HEK293 (cell line): Measurements from ENCODE around the gene PLSCR5.

ENCODE experiments used
- FEZF1 ChIP-seq: fragments of 450-650 bp; formaldehyde crosslinking; IDR thresholded peaks from 2 replicates; pipeline ENCODE4 v1.5.1; 2016; ENCODE audit warnings: missing biosample characterization, missing genetic modification characterization
- GLI2 ChIP-seq: fragments of 450-650 bp; formaldehyde crosslinking; IDR thresholded peaks from 2 replicates; pipeline ENCODE4; 2017; ENCODE audit warnings: missing biosample characterization, missing genetic modification characterization, low read depth, borderline replicate concordance
- KLF7 ChIP-seq: fragments of 450-650 bp; formaldehyde crosslinking; IDR thresholded peaks from 2 replicates; pipeline ENCODE4 v1.5.1; 2016; ENCODE audit warnings: missing biosample characterization, missing genetic modification characterization, borderline replicate concordance
- MYNN ChIP-seq: fragments of 450-650 bp; formaldehyde crosslinking; IDR thresholded peaks from 2 replicates; pipeline ENCODE4 v1.5.1; 2016; ENCODE audit warnings: missing biosample characterization, missing genetic modification characterization, borderline replicate concordance
- PRDM4 ChIP-seq: fragments of 450-650 bp; formaldehyde crosslinking; IDR thresholded peaks from 2 replicates; pipeline ENCODE4 v1.5.1; 2017; ENCODE audit warnings: missing biosample characterization, missing genetic modification characterization
- TCF7L2 ChIP-seq: IDR thresholded peaks from 2 replicates; pipeline ENCODE4 v1.6.1; 2011; ENCODE audit warnings: low read depth, mild to moderate bottlenecking, inconsistent platforms, low read length, moderate library complexity, borderline replicate concordance
- ZNF114 ChIP-seq: fragments of 450-650 bp; formaldehyde crosslinking; IDR thresholded peaks from 2 replicates; pipeline ENCODE4 v1.5.0; 2017; ENCODE audit warnings: missing biosample characterization, missing genetic modification characterization
- ZNF175 ChIP-seq: fragments of 450-650 bp; formaldehyde crosslinking; IDR thresholded peaks from 2 replicates; pipeline ENCODE4 v1.5.1; 2016; ENCODE audit warnings: missing biosample characterization, missing genetic modification characterization
- ZNF211 ChIP-seq: fragments of 450-650 bp; formaldehyde crosslinking; IDR thresholded peaks from 2 replicates; pipeline ENCODE4 v1.5.1; 2016; ENCODE audit warnings: low read depth, missing biosample characterization, missing genetic modification characterization
- ZNF248 ChIP-seq: fragments of 450-650 bp; formaldehyde crosslinking; IDR thresholded peaks from 2 replicates; pipeline ENCODE4 v1.5.1; 2017; ENCODE audit warnings: missing biosample characterization, missing genetic modification characterization
- ZNF266 ChIP-seq: fragments of 450-650 bp; formaldehyde crosslinking; IDR thresholded peaks from 2 replicates; pipeline ENCODE4 v1.5.1; 2016; ENCODE audit warnings: missing biosample characterization, missing genetic modification characterization, low read depth
- ZNF341 ChIP-seq: fragments of 450-650 bp; formaldehyde crosslinking; IDR thresholded peaks from 2 replicates; pipeline ENCODE4; 2016; ENCODE audit warnings: low read depth, missing biosample characterization, missing genetic modification characterization
- ZNF362 ChIP-seq: fragments of 450-650 bp; formaldehyde crosslinking; IDR thresholded peaks from 2 replicates; pipeline ENCODE4 v1.5.1; 2016; ENCODE audit warnings: missing biosample characterization, missing genetic modification characterization
- ZNF398 ChIP-seq: fragments of 450-650 bp; formaldehyde crosslinking; IDR thresholded peaks from 2 replicates; pipeline ENCODE4 v1.5.1; 2017; ENCODE audit warnings: missing biosample characterization, missing genetic modification characterization
- ZNF404 ChIP-seq: fragments of 450-650 bp; formaldehyde crosslinking; IDR thresholded peaks from 2 replicates; pipeline ENCODE4 v1.5.1; 2017; ENCODE audit warnings: missing biosample characterization, missing genetic modification characterization
- ZNF621 ChIP-seq: fragments of 450-650 bp; formaldehyde crosslinking; IDR thresholded peaks from 2 replicates; pipeline ENCODE4 v1.5.1; 2017; ENCODE audit warnings: missing biosample characterization, missing genetic modification characterization
- ZNF629 ChIP-seq: fragments of 450-650 bp; formaldehyde crosslinking; IDR thresholded peaks from 2 replicates; pipeline ENCODE4 v1.5.1; 2017; ENCODE audit warnings: missing biosample characterization, missing genetic modification characterization
- ZNF660 ChIP-seq: fragments of 450-650 bp; IDR thresholded peaks from 2 replicates; pipeline ENCODE4 v1.5.1; 2018; ENCODE audit warnings: missing biosample characterization, mild to moderate bottlenecking, missing genetic modification characterization
- ZNF677 ChIP-seq: fragments of 450-650 bp; IDR thresholded peaks from 2 replicates; pipeline ENCODE4 v1.5.0; 2018; ENCODE audit warnings: missing biosample characterization, mild to moderate bottlenecking, missing genetic modification characterization, moderate library complexity
- ZNF701 ChIP-seq: fragments of 450-650 bp; formaldehyde crosslinking; IDR thresholded peaks from 2 replicates; pipeline ENCODE4 v1.5.1; 2016; ENCODE audit warnings: missing biosample characterization, missing genetic modification characterization
- ZNF768 ChIP-seq: fragments of 450-650 bp; formaldehyde crosslinking; IDR thresholded peaks from 2 replicates; pipeline ENCODE4 v1.5.1; 2018; ENCODE audit warnings: missing biosample characterization, mild to moderate bottlenecking, missing genetic modification characterization
- ZNF830 ChIP-seq: fragments of 450-650 bp; IDR thresholded peaks from 2 replicates; pipeline ENCODE4 v1.5.0; 2018; ENCODE audit warnings: missing biosample characterization, missing genetic modification characterization, low read depth, mild to moderate bottlenecking, moderate library complexity
- TF ChIP-seq, protein P1 (sequence below): fragments of 450-650 bp; formaldehyde crosslinking; IDR thresholded peaks from 2 replicates; pipeline ENCODE4 v1.5.1; 2016; ENCODE audit warnings: missing biosample characterization, missing genetic modification characterization
- TF ChIP-seq, protein P2 (sequence below): fragments of 450-650 bp; formaldehyde crosslinking; IDR thresholded peaks from 2 replicates; pipeline ENCODE4 v1.5.1; 2016; ENCODE audit warnings: missing biosample characterization, missing genetic modification characterization
- TF ChIP-seq, protein P3 (sequence below): fragments of 450-650 bp; formaldehyde crosslinking; IDR thresholded peaks from 2 replicates; pipeline ENCODE4 v1.5.1; 2016; ENCODE audit warnings: missing biosample characterization, missing genetic modification characterization

PLSCR5 gene

DNA sequence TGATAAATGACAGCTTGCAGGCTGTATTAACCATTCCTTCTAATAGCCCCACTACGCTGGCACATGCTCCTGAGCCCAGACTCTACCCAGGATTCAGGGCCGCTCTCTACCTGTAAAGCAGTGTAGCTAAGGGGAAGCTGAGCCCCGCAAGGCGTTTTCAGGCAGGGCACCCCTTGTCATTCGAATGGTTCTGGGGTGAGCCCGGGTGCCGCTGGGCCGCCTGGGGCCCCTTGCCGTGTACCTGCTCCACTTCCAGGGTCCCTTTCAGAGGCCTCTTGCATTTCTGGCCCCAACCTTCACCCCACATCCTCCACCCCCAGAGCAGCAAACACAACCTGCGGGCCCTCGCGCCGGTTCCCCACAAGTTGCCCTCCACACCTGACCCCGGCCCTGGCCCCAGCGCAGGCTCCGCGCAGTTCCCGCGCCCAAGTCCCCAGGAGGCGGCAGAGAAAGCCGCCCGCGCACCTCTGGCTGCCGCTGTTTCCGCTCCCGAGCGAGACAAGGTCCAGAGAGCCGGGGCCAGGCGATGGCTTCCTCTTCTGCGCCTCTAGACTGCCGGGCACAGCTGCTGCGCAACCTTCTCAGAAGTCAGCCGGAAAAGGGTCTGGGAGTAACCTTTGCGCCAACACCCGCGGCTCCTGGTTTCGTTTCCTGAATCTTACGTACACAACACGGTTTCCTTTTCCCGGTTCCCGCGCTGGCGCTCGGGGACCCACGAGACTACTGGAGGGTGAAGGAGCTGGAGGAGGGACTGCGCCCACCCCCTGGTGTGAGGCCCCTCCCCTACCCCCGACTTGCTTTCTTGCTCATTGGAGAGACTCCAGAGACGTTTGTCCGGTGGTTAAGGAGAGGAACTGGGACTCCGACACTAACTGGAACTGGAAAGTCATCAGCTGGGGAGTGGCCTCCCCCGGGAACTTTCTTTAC lies 60.9 kb downstream of the PLSCR5 start, which contains the start of gene PLSCR1 (continued):
- TF ChIP-seq, protein P1, sequence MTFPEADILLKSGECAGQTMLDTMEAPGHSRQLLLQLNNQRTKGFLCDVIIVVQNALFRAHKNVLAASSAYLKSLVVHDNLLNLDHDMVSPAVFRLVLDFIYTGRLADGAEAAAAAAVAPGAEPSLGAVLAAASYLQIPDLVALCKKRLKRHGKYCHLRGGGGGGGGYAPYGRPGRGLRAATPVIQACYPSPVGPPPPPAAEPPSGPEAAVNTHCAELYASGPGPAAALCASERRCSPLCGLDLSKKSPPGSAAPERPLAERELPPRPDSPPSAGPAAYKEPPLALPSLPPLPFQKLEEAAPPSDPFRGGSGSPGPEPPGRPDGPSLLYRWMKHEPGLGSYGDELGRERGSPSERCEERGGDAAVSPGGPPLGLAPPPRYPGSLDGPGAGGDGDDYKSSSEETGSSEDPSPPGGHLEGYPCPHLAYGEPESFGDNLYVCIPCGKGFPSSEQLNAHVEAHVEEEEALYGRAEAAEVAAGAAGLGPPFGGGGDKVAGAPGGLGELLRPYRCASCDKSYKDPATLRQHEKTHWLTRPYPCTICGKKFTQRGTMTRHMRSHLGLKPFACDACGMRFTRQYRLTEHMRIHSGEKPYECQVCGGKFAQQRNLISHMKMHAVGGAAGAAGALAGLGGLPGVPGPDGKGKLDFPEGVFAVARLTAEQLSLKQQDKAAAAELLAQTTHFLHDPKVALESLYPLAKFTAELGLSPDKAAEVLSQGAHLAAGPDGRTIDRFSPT = 0 out of 2 replicates have a peak, but pooled peaks have one; percentile 52
- TF ChIP-seq ZNF114 (no peak), ZNF248 (tag by site-specific recombination) (no peak), GLI2 (tag by site-specific recombination) (no peak), PRDM4 (tag by site-specific recombination) (peak; percentile 37; the same call in 1 of the 2 replicates), FEZF1 (tag by site-specific recombination) (no peak), ZNF398 (tag by site-specific recombination) (no peak), KLF7 (no peak), ZNF701 (tag by site-specific recombination) (no peak), ZNF621 (no peak), ZNF660 (tag by site-specific recombination) (0 out of 2 replicates have a peak, but pooled peaks have one; percentile 21), TCF7L2 (no peak), ZNF629 (no peak; the same call in 1 of the 2 replicates), ZNF266 (tag by site-specific recombination) (no peak), ZNF677 (tag by site-specific recombination) (no peak), ZNF175 (tag by site-specific recombination) (no peak), ZNF362 (tag by site-specific recombination) (no peak), MYNN (no peak), ZNF404 (tag by site-specific recombination) (no peak), ZNF211 (tag by site-specific recombination) (no peak), ZNF768 (tag by site-specific recombination) (no peak), ZNF341 (tag by site-specific recombination) (peak; percentile 57), ZNF830 (no peak)
- TF ChIP-seq, protein P2, sequence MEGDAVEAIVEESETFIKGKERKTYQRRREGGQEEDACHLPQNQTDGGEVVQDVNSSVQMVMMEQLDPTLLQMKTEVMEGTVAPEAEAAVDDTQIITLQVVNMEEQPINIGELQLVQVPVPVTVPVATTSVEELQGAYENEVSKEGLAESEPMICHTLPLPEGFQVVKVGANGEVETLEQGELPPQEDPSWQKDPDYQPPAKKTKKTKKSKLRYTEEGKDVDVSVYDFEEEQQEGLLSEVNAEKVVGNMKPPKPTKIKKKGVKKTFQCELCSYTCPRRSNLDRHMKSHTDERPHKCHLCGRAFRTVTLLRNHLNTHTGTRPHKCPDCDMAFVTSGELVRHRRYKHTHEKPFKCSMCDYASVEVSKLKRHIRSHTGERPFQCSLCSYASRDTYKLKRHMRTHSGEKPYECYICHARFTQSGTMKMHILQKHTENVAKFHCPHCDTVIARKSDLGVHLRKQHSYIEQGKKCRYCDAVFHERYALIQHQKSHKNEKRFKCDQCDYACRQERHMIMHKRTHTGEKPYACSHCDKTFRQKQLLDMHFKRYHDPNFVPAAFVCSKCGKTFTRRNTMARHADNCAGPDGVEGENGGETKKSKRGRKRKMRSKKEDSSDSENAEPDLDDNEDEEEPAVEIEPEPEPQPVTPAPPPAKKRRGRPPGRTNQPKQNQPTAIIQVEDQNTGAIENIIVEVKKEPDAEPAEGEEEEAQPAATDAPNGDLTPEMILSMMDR = 0 out of 2 replicates have a peak, but pooled peaks have one; percentile 8
- TF ChIP-seq, protein P3, sequence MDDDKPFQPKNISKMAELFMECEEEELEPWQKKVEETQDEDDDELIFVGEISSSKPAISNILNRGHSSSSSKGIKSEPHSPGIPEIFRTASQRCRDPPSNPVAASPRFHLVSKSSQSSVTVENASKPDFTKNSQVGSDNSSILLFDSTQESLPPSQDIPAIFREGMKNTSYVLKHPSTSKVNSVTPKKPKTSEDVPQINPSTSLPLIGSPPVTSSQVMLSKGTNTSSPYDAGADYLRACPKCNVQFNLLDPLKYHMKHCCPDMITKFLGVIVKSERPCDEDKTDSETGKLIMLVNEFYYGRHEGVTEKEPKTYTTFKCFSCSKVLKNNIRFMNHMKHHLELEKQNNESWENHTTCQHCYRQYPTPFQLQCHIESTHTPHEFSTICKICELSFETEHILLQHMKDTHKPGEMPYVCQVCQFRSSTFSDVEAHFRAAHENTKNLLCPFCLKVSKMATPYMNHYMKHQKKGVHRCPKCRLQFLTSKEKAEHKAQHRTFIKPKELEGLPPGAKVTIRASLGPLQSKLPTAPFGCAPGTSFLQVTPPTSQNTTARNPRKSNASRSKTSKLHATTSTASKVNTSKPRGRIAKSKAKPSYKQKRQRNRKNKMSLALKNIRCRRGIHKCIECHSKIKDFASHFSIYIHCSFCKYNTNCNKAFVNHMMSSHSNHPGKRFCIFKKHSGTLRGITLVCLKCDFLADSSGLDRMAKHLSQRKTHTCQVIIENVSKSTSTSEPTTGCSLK (tag by site-specific recombination) = no peak
